SU-DHL-6 (cell line): ENCODE data around the gene MEIKIN.

Experiments
- H2AFZ ChIP-seq: fragments of 200-600 bp; sonication (generic); 2 replicates; pipeline ENCODE4 v1.6.1; 2014; ENCODE audit warnings: low read depth, mild to moderate bottlenecking, moderate library complexity, mixed read lengths, antibody characterized with exemption, low read length; ENCODE audit not compliant: severe bottlenecking
- H3F3A ChIP-seq: fragments of 200-600 bp; shearing (Covaris generic); 2 replicates; pipeline ENCODE4 v1.6.0; 2016; ENCODE audit warnings: antibody characterized with exemption, mild to moderate bottlenecking; ENCODE audit not compliant: insufficient read depth
- H3K27ac ChIP-seq: fragments of 200-600 bp; sonication (generic); 2 replicates; pipeline ENCODE4 v1.5.1; 2016; ENCODE audit warnings: low read depth, mild to moderate bottlenecking, low read length, moderate library complexity, mixed read lengths
- H3K27me3 ChIP-seq: fragments of 200-600 bp; sonication (generic), shearing (Covaris generic); 2 replicates; pipeline ENCODE4 v1.6.0; 2014; ENCODE audit warnings: mild to moderate bottlenecking, low read length
- H3K36me3 ChIP-seq: fragments of 200-600 bp; sonication (generic); 2 replicates; pipeline ENCODE4 v1.6.1; 2014; ENCODE audit warnings: mild to moderate bottlenecking, low read length, mixed read lengths
- H3K4me2 ChIP-seq: fragments of 300-600, 200-600 bp; shearing (Covaris generic), sonication (generic); 2 replicates; pipeline ENCODE4 v1.6.0; 2014; ENCODE audit warnings: low read length, low read depth, mild to moderate bottlenecking; ENCODE audit not compliant: poor library complexity, severe bottlenecking
- H3K4me3 ChIP-seq: fragments of 200-600 bp; sonication (generic); 2 replicates; pipeline ENCODE4 v1.5.1; 2014; ENCODE audit warnings: antibody characterized with exemption, low read length, mild to moderate bottlenecking, mixed read lengths; ENCODE audit not compliant: insufficient read depth, poor library complexity, severe bottlenecking
- H3K79me2 ChIP-seq: fragments of 200-600 bp; sonication (generic); 2 replicates; pipeline ENCODE4 v1.6.1; 2014; ENCODE audit warnings: mild to moderate bottlenecking, low read length, moderate library complexity; ENCODE audit not compliant: insufficient read depth
- H3K9ac ChIP-seq: fragments of 200-600 bp; sonication (generic); 2 replicates; pipeline ENCODE4 v1.7.0; 2014; ENCODE audit warnings: mild to moderate bottlenecking, low read length
- H3K9me2 ChIP-seq: fragments of 200-600 bp; sonication (generic); replicated peaks from 2 replicates; pipeline ENCODE4 v1.6.1; 2014; ENCODE audit warnings: low read length; ENCODE audit not compliant: insufficient read depth
- H3K9me3 ChIP-seq: fragments of 200-600 bp; sonication (generic); 2 replicates; pipeline ENCODE4 v1.6.1; 2014; ENCODE audit warnings: low read length, mixed read lengths; ENCODE audit not compliant: insufficient read depth
- H4K20me1 ChIP-seq: fragments of 200-600 bp; sonication (generic); 2 replicates; pipeline ENCODE4 v1.6.1; 2014; ENCODE audit warnings: low read depth, mild to moderate bottlenecking, antibody characterized with exemption, low read length, moderate library complexity, mixed read lengths
- CTCF ChIP-seq: fragments of 200-600 bp; sonication (generic); IDR thresholded peaks from one replicate; pipeline ENCODE4 v1.5.1; 2017; ENCODE audit warnings: antibody characterized with exemption, mild to moderate bottlenecking, low read length, moderate library complexity; ENCODE audit not compliant: insufficient read depth, poor library complexity, severe bottlenecking
- EZH2phosphoT487 ChIP-seq: fragments of 200-600 bp; sonication (generic), shearing (Covaris generic); conservative IDR thresholded peaks from 2 replicates; pipeline ENCODE4 v1.6.1; 2018; ENCODE audit warnings: mild to moderate bottlenecking, antibody characterized with exemption, low read length, moderate library complexity, mixed read lengths

MEIKIN gene

GRCh38 chr5:131977212-131977604 lies 31.7 kb upstream of the MEIKIN start:
- no peak for TF ChIP-seq CTCF
- TF ChIP-seq EZH2phosphoT487 = no peak
- Histone ChIP-seq H3K36me3 (no peaks in the 10 kb centered on the region), H3F3A (no peaks in the 10 kb centered on the region), H3K9ac (no peak overlapping the region), H3K4me2 (no peak overlapping the region), H3K79me2 (no peaks in the 10 kb centered on the region), H2AFZ (no peak overlapping the region), H3K27me3 (no peaks in the 10 kb centered on the region), H3K27ac (no peak overlapping the region), H3K4me3 (no peak overlapping the region), H3K9me2 (no peaks in the 10 kb centered on the region), H4K20me1 (no peaks in the 10 kb centered on the region), H3K9me3 (no peaks in the 10 kb centered on the region)

GRCh38 chr5:131976414-131977211 lies 31.1 kb upstream of the MEIKIN start:
- Histone ChIP-seq H3K79me2 (no peaks in the 10 kb centered on the region), H3K36me3 (no peaks in the 10 kb centered on the region), H3K4me3 (no peak overlapping the region), H3K27me3 (no peaks in the 10 kb centered on the region), H3F3A (no peaks in the 10 kb centered on the region), H3K9ac (no peak overlapping the region), H2AFZ (no peak overlapping the region), H4K20me1 (no peaks in the 10 kb centered on the region), H3K9me3 (no peaks in the 10 kb centered on the region), H3K4me2 (no peak overlapping the region), H3K27ac (no peak overlapping the region), H3K9me2 (no peaks in the 10 kb centered on the region)
- no peak for TF ChIP-seq EZH2phosphoT487
- no peak for TF ChIP-seq CTCF

- H3K27me3 ChIP-seq = no peaks in the 10 kb centered on the region
- H3K36me3 ChIP-seq = no peaks in the 10 kb centered on the region
- no peak overlapping the region for H3K9ac ChIP-seq
- TF ChIP-seq EZH2phosphoT487 = no peak
- no peak for TF ChIP-seq CTCF
- H3K9me2 ChIP-seq = no peaks in the 10 kb centered on the region
- H3F3A ChIP-seq = no peaks in the 10 kb centered on the region
- no peaks in the 10 kb centered on the region for H3K9me3 ChIP-seq
- H3K79me2 ChIP-seq = no peaks in the 10 kb centered on the region
- H4K20me1 ChIP-seq = no peaks in the 10 kb centered on the region
- H3K27ac ChIP-seq = no peak overlapping the region
- no peak overlapping the region for H3K4me3 ChIP-seq
- no peak overlapping the region for H2AFZ ChIP-seq
- no peak overlapping the region for H3K4me2 ChIP-seq
These were observed 29.7 kb upstream of the MEIKIN start for GRCh38 chr5:131974956-131975726.
